ENCODE results near the gene GPX6.
"Not testable (repeated sequence)": the region's sequence is repeated elsewhere in the genome, so short reads cannot be mapped to it uniquely, and the experiment has no call there.

The GPX6 gene

DNA sequence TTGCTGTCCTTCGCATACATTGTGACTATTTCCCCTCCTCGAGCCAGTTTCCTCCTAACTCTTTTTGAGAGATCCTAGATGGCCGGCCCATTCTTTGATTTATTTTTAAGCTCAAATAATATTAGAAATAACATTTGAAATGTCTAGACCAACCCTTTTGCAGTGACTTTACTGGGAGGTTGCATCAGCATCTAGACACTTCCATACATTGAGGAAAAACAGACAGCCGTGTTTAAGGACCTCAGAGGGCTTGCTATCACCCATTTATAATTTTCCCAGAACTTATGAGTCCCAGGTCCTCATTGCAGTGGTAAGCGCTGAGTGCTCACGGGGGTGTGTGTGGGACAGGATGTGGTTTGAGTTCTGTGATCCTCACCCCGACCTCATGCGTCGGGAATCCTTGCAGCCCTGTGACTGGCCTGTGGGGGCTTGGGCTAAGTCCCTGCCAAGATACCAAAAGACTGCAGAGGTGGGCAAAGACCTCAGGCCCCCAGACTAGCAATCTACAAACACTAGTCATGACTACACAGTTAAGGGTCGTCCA, 10.0 kb upstream of the GPX6 start, which contains the start of gene GPX5:
Gene GPX5, plus strand, starts transcription at position 386 of the 544 bp plus-strand sequence. Its CDS starts 133 bp downstream, at position 519.
- peak; percentile 29 for DNase-seq (ENCODE audit: low spot score)

DNA sequence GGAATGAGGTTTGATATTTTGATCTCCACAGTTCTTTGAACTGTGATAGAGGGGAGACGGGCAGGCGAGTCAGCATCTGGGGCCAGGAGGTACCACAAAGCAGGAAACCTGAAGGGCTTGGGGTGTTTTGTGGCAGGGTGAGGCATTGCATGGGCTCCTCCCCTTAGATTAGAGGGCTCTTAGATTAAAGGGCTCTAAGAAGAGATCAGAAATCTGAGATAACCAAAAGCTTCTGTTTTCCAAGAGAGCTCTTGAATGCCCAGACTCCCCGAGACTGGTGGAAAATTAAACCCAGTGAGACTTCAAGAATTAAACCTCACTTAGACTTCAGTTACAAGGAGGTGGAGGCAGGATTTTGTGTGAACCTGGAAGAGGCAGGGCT, 7.6 kb upstream of the GPX6 start:
- DNase-seq (ENCODE audit: low spot score), result no peak

DNA sequence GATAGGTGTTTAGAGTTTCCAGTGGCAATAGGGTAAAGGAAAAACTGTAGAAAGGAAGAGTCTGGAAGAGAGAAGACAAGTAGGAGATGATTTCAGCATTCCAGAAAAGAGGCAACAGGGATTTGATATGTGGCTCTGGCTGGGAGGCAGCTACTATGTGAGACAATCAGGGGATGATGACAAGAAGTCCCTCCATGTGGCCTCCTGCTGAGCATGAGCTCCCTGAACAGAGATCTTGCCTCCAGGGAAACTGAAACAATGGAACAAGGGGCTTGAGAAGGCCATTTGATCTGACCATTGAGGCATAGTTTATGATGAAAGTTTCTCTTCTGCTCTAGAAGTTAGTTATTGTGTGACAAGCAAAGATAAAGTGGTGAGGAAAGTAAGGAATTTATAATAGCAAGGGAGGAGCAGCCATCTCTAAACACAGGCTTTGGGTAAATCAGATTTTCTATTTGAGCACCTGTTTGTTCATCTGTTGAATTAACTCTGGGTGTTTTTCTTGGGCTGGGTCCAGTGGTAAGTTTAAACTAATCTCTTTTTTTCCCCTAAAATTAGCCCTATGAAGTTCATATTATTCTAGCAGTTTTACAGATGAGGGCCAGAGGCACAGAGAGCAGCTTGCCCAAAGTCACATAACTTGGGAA, 7.1 kb upstream of the GPX6 start:
- no peak for DNase-seq (ENCODE audit: low spot score)

DNA sequence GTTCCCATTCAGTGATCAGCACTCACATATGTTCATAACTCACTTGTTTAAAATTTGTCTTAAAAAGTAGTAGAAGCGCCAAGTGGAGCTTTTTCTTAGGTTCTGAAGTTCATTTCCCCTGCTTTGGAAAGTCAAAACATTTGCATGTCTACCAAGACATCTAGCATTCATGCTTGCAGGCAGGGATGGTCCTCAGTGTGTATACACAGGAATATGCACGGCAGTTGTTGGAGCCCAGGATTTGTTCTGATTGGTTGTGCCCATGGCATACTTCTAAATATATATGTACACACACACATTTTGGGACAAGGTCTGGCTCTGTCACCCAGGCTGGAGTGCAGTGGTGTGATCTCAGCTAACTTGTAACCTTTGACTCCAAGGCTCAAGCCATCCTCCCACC, 2.4 kb upstream of the GPX6 start:
- no peak for DNase-seq (ENCODE audit: low spot score)

DNA sequence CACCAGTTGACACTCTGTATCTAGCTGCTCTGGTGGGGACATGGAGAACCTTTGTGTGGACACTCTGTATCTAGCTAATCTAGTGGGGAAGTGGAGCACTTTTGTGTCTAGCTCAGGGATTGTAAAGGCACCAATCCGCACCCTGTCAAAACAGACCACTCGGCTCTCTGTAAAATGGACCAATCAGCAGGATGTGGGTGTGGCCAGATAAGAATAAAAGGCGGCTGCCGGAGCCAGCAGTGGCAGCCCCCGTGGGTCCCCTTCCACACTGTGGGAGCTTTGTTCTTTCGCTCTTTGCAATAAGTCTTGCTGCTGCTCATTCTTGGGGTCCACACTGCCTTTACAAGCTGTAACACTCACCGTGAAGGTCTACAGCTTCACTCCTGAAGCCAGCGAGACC, 3.2 kb downstream of the GPX6 start:
- not testable (repeated sequence) for DNase-seq (ENCODE audit: low spot score)

DNA sequence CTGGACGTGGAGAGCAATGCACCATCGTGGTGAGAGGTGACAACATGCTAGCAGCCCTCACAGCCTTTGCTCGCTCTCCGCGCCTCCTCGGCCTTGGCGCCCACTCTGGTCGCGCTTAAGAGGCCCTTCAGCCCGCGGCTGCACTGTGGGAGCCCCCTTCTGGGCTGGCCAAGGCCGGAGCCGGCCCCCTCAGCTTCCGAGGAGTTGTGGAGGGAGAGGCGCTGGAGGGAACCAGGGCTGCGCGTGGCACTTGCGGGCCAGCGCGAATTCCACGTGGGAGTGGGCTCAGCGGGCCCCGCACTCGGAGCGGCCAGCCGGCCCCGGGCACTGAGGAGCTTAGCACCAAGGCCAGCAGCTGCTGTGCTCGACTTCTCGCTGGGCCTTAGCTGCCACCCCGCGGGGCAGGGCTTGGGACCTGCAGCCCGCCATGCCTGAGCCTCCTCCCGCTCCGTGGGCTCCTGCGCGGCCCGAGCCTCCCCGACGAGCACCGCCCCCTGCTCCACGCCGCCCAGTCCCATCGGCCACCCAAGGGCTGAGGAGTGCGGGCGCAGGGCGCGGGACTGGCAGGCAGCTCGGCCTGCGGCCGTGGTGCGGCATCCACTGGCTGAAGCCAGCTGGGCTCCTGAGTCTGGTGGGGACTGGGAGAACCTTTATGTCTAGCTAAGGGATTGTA, 3.8 kb downstream of the GPX6 start:
- DNase-seq (ENCODE audit: low spot score), result no peak

DNA sequence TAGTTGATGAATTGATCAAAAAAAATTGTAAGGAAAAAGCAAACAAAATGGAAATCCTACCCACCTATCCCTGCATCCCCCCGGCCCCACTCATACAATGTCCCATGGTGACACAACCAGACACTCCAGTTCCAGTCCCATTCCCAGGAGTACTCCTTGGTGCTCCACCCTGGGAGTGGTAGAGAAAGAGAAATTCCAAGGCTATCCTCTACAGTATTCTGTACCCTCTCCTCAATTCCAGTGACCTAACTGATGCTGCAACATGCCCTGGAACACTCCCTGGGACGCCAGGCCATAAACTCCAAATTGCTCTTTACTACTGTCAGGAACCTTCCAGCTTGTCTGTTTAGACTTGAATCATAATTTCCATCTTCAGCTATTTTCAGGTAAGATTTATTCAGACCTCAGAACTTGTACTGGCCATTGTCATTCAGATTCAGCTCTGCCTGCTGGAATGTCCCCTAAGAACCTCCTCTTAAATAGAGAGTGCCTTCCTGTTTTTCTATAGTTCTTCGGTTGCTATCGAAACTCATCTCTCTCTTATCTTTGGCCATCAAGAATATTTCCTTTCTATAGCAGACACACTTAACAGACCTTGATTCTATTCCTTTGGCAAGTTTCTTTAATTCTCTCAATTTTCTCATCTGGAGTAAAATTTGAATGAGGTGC, 8.7 kb downstream of the GPX6 start:
- no peak for DNase-seq (ENCODE audit: low spot score)

DNA sequence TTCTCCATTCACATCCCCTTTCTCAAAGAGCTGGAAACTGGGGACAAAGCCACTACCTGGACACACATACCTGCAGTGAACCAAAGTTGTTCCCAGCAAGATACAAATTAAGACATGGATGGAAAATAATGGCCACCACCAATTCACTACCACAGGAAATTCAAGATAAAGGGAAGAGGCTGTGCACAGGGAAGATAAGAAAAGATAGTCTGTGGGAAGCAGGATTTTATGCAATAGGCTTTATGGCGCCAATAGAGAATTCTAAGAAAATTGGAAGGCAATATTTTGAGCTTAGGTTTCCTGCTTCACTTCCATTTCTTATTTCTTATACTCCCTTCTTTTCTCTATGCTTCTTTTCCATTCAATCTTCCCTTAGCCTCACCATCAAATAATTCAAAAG, 9.9 kb downstream of the GPX6 start:
- no peak for DNase-seq (ENCODE audit: low spot score)

DNA sequence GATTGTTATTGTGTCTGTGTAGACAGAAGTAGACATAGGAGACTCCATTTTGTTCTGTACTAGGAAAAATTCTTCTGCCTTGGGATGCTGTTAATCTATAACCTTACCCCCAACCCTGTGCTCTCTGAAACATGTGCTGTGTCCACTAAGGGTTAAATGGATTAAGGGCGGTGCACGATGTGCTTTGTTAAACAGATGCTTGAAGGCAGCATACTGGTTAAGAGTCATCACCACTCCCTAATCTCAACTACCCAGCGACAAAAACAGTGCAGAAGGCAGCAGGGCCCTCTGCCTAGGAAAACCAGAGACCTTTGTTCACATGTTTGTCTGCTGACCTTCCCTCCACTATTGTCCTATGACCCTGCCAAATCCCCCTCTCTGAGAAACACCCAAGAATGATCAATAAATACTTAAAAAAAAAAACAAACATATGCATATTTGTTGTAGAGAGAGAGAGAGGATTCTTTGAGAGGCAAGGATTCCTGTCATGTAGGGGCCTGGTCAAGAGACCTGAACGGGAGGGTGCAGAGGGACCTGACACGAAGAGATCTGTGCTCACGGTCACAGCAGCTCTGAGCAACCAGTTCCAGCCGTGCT, 12.8 kb downstream of the GPX6 start:
- not testable (repeated sequence) for DNase-seq (ENCODE audit: low spot score)

DNA sequence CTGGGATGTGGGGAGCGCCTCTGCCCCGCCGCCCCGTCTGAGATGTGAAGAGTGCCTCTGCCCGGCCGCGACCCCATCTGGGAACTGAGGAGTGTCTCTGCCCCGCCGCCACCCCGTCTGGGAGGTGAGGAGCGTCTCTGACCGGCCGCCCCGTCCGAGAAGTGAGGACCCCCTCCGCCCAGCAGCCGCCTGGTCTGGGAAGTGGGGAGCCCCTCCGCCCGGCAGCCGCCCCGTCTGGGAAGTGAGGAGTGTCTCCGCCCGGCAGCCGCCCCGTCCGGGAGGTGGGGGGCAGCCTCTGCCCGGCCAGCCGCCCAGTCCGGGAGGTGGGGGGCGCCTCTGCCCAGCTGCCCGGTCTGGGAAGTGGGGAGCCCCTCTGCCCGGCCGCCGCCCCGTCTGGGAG, 13.5 kb downstream of the GPX6 start:
- not testable (repeated sequence) for DNase-seq (ENCODE audit: low spot score)

DNA sequence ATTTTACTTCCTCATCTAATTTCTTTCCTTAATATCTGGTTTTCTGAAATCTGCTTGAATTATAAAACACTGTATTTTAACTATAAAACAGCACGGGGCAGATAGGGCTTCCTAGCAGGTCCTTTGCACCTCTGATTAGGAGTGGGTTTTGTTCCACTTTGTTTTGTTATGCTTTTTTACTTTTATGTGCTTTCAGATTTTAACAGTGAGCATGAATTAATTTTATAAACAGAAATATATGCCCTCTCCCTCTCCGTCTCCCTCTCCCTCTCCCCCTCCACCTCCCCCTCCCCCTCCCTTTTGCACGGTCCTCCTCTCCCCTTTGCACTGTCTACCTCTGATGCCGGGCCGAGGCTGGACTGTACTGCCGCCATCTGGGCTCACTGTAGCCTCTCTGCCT, 14.3 kb downstream of the GPX6 start:
- DNase-seq (ENCODE audit: low spot score), result no peak

DNA sequence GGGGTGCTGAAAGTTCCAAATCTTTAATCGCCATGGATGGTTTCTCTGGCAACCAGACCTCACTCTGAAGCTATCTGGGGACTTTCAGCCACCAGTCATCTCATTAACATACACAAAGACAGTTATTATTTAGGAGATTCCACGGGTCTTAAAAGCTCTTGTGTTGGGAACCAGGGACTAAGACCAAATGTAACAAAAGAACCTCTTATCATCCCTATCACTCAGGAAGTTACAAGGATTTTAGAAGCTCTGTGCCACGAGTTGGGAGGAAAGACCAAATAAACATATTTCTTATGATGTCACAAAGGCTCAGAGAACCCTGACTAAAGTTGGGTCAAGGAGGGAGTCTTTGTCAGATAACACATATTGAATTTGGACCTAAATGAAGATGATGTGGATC, 17.7 kb downstream of the GPX6 start:
- DNase-seq (ENCODE audit: low spot score), result no peak

DNA sequence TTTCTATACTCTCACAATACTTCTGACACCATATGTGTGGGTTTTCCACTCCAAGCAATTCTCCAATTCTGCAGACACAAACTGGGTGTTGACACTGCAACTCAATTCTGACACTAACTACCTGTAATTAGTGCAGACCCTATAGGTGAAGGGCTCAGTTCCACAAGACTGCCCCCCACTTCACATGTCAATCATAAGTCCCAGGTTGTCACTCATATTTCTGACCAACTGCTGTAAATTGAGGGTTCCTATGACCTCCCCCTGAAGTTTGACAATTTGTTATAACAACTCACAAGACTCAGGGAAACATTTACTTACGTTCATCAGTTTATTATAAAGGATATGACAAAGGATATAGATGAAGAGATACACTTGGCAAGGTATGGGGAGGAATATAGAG, 18.3 kb downstream of the GPX6 start:
- DNase-seq (ENCODE audit: low spot score), result no peak

DNA sequence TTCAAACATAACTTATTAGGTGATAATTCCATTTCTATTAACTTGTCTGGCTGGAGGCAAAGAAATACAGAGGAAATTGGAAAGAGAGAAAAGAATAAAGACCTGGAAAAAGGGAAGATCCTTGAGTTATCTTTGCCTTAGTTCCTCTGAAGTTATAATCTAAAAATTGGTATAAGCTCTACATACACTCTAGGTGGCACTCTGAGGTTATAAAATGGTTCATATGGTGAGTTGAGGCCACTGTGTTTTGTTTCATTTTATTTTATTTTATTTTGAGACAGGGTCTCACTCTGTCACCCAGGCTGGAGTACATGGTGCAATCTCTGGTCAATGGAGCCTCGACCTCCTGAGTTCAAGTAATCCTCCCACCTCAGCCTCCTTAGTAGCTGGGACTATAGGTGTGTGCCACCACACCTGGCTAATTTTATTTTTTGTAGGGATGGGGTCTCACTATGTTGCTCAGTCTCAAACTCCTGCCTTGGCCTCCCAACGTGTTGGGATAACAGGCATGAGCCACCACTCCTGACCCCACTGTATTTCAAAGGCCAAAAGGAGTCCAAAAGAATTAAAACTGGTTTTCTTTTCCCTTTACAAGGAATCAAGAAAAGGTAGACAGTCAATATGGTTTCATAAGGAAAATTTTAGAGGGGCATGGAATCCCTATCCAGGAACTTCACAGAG, 19.4 kb downstream of the GPX6 start:
- peak; percentile 57 for DNase-seq (ENCODE audit: low spot score)

DNA sequence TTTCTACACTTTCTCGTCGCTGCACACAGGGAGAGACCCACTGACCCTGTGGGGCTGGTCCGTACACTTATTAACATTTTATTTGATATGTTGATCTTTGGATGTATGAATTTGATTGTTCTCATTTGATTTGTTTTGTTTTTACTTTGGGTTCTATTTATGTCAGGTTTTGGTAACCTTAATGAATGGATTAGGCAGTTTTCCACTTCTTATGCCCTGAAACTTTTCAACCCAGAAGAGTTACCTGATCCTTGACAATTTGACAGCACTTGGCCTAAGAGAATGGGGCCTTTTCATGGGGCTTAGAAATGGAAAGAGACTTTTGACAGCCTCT, 23.6 kb downstream of the GPX6 start:
- no peak for DNase-seq (ENCODE audit: low spot score)

DNA sequence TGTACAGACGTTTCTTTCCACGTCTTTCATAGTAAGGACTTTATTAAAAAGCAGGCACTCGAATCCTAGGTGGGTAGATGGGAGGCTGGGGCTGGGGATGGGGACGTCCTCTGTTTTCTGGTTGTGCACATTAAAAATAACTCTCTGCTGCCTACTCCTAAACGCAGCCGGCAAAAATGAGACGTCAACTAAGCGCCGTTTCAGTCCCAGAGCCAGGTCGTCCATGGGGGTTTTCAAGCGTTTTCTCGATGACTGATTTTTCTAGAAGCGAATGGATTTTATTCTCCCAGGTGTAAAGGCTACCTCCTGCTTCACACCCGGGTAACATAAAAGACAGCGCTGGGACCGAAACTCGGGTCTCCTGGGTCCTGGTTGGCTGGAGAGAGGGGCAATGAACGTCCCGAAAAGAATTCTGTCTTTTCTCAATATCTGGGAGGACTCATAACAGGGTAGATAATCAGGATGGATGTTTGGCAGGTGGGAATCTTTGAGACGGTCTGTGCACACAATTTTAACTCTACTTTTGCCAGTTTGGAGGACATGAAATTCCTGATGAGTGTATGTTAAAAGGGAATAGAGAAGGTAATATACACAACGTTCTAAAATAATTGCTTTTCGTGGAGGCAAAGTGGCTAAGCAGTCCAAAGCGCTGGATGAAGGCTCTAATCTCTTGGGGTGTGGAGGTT, 25.2 kb downstream of the GPX6 start:
- no peak for DNase-seq (ENCODE audit: low spot score)

DNA sequence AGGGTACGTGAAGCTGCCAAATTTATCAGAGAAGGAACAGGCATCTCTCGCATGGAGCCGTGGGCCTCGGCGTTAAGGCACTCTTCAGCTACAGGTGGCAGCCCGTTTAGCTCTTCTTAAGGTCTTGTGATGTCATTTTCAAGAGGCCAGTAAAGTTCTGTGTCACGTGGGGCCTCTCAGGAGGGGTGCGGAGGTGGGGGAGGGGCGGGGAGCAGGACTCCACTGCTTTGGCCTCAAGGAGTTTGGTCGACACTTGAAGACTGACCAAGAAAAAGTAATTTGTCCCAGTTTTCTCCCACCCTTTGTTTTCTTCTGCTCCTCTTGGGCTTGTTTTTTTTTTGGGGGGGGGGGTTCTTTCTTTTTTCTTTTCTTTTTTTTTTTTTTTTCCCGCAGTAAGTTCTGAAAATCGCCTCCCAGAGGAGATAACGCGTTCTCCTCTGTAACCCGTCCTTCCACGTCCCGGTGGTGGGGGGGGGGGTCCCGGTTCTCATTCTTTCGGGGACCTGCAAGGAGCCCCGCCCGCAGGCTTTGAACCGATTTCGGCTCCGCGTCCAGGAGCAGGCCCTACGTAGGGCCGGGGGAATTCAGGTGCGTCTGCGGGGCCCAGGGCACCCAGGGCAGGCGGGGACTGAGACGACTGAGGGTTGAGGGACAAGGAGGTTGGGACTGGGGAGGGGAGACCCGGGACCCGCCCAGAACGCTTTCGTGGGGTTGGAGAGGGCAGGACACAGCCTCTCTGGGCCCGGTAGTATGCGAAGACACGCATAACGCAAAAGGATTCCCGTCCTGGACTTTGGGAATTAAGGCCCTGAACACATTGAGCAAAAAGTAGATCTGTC, 26.0 kb downstream of the GPX6 start:
- no peak for DNase-seq (ENCODE audit: low spot score)

DNA sequence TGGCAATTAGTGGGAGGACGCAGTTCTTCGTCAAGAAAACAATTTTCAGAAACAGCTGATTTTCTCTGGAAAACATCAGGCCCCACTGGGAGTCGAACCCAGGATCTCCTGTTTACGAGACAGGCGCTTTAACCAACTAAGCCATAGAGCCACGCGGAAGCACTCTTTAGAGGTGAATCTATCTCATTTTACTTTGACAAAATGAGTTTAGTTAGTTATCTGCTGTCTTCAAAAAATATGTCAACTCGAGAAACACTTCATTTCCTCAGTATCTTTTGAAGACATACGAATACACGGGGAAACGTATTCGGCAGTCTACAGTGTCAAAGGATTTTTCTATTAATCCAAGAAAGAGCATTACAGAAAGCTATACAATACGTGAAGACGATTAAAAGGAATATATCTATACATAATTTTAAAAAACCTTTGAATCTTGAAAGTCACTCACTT, 26.7 kb downstream of the GPX6 start:
- DNase-seq (ENCODE audit: low spot score), result peak; percentile 26

DNA sequence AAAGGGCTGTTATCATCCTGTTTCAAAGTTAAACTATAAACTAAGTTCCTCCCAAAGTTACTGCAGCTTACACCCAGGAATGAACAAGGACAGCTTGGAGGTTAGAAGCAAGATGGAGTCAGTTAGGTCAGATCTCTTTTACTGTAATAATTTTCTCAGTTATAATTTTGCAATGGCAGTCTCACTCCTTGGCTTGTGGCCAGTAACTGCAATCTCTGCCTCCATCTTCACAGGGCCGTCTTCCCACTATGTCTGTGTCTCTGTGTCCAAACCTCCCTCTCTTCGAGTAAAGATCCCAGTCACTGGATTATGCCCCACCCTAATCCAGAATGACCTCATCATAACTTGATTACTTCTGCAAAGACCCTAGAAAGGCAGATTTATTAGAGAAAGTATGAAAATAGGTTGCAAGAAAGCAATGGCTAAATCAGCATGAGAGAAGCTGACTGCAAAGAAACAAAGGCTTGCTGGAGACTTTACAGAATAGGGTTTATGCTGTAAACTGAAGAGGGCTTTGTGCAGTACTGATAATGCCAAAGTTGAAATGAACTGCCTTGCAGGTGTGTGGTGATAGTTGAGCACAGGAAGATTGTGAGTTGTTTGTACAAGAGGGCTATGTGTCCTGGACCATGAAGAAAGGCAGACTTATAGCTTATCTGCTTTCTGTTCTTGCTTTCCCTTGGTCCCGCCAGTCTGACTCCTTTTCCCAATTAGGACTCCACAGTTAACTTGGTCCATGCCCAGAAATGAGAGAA, 28.4 kb downstream of the GPX6 start:
- no peak for DNase-seq (ENCODE audit: low spot score)

DNA sequence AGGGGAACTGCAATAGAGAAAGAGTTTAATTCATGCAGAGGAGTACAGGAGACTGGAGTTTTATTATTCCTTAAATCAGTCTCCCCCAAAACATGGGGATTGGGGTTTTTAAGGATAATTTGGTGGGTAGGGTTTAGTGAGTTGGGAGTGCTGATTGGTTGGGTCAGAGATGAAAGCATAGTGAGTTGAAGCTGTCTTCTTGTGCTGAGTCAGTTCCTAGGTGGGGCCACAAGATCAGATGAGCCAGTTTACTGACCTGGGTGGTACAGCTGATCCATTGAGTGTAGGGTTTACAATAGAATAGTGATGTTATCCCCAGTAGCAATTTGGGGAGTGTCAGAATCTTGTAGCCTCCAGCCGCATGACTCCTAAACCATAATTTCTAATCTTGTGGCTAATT, 29.1 kb downstream of the GPX6 start:
- no peak for DNase-seq (ENCODE audit: low spot score)
